Prostate gland (tissue), 2 donors: ENCODE measurements around the gene HECA.

Source experiments
- CTCF ChIP-seq, 4 experiments: fragments of 200-600 bp in 2 of 4; fragments of 450-650 bp in 2 of 4; sonication (generic) in 2 of 4; IDR thresholded peaks; 1 replicate in 3 of 4; 2 replicates in 1 of 4; pipeline ENCODE4 v1.5.1; 2016 to 2019; ENCODE audit warnings: antibody characterized with exemption in 4 of 4, mild to moderate bottlenecking in 2 of 4, moderate library complexity in 2 of 4
- POLR2A ChIP-seq: fragments of 450-650 bp; IDR thresholded peaks from one replicate; pipeline ENCODE4 v1.6.1; 2016; ENCODE audit warnings: antibody characterized with exemption, mild to moderate bottlenecking

- peak in 1 of 4 experiments; percentile 20 for TF ChIP-seq CTCF (IDR thresholded peaks at IDR 0.05)
- peak; percentile 94 for TF ChIP-seq POLR2A
These were observed at the start of gene HECA for GRCh38 chr6:139134817-139135577.
